ENCODE measurements around the gene ACVR1C. TPM values are rescaled to one million over a fixed set of nuclear protein-coding genes. Genes with fewer than 3 reads are reported as not detected.
A peak's percentile ranks its signal among the peaks of the same experiment; 100 is the strongest.
"Not testable (repeated sequence)": the region's sequence is repeated elsewhere in the genome, so short reads cannot be mapped to it uniquely, and the experiment has no call there.

The ACVR1C gene
- total and polyA plus RNA-seq, 8 donors: 0.29 to 1.6 (median 0.37) TPM

GRCh38 chr2:157592374-157592773 is 36.3 kb downstream of the ACVR1C start:
- DNase-seq (no peak), ATAC-seq (no peak)
- intact Hi-C loops (cut with DNase I): no loop called here
- Histone ChIP-seq H3K9me3 (no peaks in the 10 kb centered on the region), H3K36me3 (no peaks in the 10 kb centered on the region), H3K27me3 (peaks cover 0 to 13% of the 10 kb centered on the region in 2 donors), H3K27ac (no peak overlapping the region), H3K4me1 (no peaks in the 10 kb centered on the region), H3K4me3 (no peak overlapping the region)
- no peak for TF ChIP-seq CTCF (IDR thresholded peaks at IDR 0.05)

DNA sequence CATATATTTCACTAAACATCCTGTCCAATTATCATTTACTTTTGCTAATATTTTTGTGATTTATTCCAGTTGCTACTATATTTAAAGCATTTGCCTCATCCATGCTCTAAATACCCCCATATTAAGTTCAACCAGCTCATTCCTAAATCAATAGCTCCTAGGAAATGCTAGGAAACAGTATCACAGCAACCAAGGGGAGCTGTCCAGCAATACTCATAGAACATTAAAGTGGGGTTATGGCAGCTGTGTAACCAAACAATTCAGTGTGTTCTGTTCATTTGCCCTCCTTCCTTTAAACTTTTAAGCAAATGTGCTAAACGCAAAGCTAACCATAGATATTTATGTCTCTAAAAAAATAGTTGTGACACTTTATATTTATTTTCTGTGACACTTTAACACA is 41.1 kb downstream of the ACVR1C start:
- ATAC-seq (no peak), DNase-seq (no peak)
- Histone ChIP-seq H3K36me3 (no peaks in the 10 kb centered on the region), H3K9me3 (no peaks in the 10 kb centered on the region), H3K27me3 (no peaks in the 10 kb centered on the region), H3K4me3 (no peak overlapping the region), H3K4me1 (no peaks in the 10 kb centered on the region), H3K27ac (no peak overlapping the region)
- intact Hi-C loops (cut with DNase I): no loop called here
- TF ChIP-seq CTCF (IDR thresholded peaks at IDR 0.05): no peak

GRCh38 chr2:157574165-157574564 is 54.5 kb downstream of the ACVR1C start:
- TF ChIP-seq CTCF (IDR thresholded peaks at IDR 0.05): no peak
- no peaks in the 10 kb centered on the region for H3K4me1 ChIP-seq
- no peaks in the 10 kb centered on the region for H3K9me3 ChIP-seq
- H3K36me3 ChIP-seq: no peaks in the 10 kb centered on the region
- DNase-seq: no peak
- no peak overlapping the region for H3K27ac ChIP-seq
- H3K4me3 ChIP-seq: no peak overlapping the region
- no peak for ATAC-seq
- intact Hi-C loops (cut with DNase I): no loop called here
- no peaks in the 10 kb centered on the region for H3K27me3 ChIP-seq

- DNase-seq (no peak), ATAC-seq (peak; percentile 21)
- Histone ChIP-seq H3K4me3 (no peak overlapping the region), H3K9me3 (no peaks in the 10 kb centered on the region), H3K4me1 (no peaks in the 10 kb centered on the region), H3K36me3 (no peaks in the 10 kb centered on the region), H3K27me3 (no peaks in the 10 kb centered on the region), H3K27ac (no peak overlapping the region)
- peak in 1 of 2 donors; percentile 10 for TF ChIP-seq CTCF (IDR thresholded peaks at IDR 0.05)
- intact Hi-C loops (cut with DNase I): no loop called here
Observed at GRCh38 chr2:157572725-157573124, 55.9 kb downstream of the ACVR1C start.

DNA sequence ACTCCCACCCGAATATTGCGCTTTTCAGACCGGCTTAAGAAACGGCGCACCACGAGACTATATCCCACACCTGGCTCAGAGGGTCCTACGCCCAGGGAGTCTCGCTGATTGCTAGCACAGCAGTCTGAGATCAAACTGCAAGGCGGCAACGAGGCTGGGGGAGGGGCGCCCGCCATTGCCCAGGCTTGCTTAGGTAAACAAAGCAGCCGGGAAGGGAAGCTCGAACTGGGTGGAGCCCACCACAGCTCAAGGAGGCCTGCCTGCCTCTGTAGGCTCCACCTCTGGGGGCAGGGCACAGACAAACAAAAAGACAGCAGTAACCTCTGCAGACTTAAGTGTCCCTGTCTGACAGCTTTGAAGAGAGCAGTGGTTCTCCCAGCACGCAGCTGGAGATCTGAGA is 62.0 kb downstream of the ACVR1C start:
- H3K4me1 ChIP-seq; intact Hi-C loops (cut with DNase I); DNase-seq; H3K36me3 ChIP-seq; H3K27ac ChIP-seq; H3K4me3 ChIP-seq; H3K27me3 ChIP-seq; ATAC-seq: not testable (repeated sequence)
- peaks cover 0 to 10% of the 10 kb centered on the region in 2 donors for H3K9me3 ChIP-seq

DNA sequence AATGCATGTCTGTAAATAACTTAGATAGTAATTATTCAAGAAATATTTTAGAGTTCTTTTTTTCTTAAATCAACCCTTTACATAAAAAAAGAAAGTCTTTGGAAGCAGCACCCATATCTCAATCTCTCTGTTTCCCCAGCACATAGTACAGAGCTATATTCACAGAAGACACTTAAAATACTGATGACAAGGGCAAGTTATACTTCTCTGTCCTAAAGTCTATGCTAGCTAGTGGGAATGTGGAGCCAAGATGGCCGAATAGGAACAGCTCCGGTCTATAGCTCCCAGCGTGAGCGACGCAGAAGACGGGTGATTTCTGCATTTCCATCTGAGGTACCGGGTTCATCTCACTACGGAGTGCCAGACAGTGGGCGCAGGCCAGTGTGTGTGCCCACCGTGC is 62.6 kb downstream of the ACVR1C start:
- H3K36me3 ChIP-seq; ATAC-seq; DNase-seq; H3K4me1 ChIP-seq; H3K27me3 ChIP-seq; H3K4me3 ChIP-seq; intact Hi-C loops (cut with DNase I); H3K27ac ChIP-seq: not testable (repeated sequence)
- H3K9me3 ChIP-seq: peaks cover 0 to 10% of the 10 kb centered on the region in 2 donors

All from left lung (tissue), 10 donors.